ENCODE results near the gene MORC3. TPM values are rescaled to one million over a fixed set of nuclear protein-coding genes. Genes with fewer than 3 reads are reported as not detected.

The MORC3 gene
- total RNA-seq, 4 donors from 2014 or later = 29.4 to 82.5 (median 31.0) TPM

DNA sequence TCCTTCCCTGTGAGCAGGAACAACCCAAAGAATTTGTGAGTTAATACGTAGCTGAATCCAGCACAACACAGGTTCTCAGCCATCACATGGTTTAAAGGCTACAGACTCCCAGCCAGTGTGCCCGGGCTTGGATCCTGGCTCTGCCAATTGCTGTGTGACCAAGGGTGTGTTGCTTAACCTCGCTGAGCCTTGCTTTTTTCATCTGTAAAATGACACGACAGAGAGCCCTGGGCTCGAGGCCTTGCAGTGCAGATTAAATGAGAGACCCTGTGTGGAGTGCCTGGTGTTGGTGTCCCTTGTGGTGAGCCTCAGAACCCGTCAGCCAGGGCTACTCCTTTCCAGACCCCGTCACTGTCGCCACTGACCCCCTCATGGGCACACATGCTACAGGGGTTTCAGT is 104.6 kb downstream of the MORC3 start:
- H3K9me3 ChIP-seq = no peaks in the 10 kb centered on the region
- no peak overlapping the region for H3K27ac ChIP-seq
- H3K4me1 ChIP-seq = no peaks in the 10 kb centered on the region
- no peak overlapping the region for H3K4me3 ChIP-seq
- no peak for DNase-seq
- H3K36me3 ChIP-seq = no peaks in the 10 kb centered on the region
- H3K27me3 ChIP-seq = no peaks in the 10 kb centered on the region
- TF ChIP-seq, protein P1, sequence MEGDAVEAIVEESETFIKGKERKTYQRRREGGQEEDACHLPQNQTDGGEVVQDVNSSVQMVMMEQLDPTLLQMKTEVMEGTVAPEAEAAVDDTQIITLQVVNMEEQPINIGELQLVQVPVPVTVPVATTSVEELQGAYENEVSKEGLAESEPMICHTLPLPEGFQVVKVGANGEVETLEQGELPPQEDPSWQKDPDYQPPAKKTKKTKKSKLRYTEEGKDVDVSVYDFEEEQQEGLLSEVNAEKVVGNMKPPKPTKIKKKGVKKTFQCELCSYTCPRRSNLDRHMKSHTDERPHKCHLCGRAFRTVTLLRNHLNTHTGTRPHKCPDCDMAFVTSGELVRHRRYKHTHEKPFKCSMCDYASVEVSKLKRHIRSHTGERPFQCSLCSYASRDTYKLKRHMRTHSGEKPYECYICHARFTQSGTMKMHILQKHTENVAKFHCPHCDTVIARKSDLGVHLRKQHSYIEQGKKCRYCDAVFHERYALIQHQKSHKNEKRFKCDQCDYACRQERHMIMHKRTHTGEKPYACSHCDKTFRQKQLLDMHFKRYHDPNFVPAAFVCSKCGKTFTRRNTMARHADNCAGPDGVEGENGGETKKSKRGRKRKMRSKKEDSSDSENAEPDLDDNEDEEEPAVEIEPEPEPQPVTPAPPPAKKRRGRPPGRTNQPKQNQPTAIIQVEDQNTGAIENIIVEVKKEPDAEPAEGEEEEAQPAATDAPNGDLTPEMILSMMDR (IDR thresholded peaks at IDR 0.05) = no peak
- no peak for TF ChIP-seq POLR2A (IDR thresholded peaks at IDR 0.05)

DNA sequence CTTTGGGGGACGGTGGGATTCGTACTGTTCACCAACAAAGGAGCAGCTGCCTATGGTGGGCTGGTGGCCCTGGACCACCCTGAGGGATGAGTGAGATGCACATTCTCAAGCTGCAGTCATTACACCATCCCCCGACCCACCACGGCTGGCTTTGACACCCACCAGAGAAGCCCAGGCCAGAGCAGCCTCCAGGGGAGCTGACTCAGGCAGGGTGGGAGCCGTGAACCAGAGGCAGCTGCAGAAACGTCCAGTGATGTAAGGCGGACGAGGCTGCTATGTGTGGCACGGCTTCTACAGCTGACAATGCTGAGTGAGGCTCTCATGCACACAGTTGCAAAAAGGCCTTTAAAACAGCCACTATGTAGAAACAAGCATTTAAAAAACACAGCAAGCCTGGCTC is 105.3 kb downstream of the MORC3 start:
- no peaks in the 10 kb centered on the region for H3K27me3 ChIP-seq
- TF ChIP-seq POLR2A (IDR thresholded peaks at IDR 0.05) = no peak
- TF ChIP-seq, protein P1 (IDR thresholded peaks at IDR 0.05) = no peak
- DNase-seq = no peak
- no peaks in the 10 kb centered on the region for H3K9me3 ChIP-seq
- H3K4me1 ChIP-seq = no peaks in the 10 kb centered on the region
- no peaks in the 10 kb centered on the region for H3K36me3 ChIP-seq
- H3K27ac ChIP-seq = no peak overlapping the region
- no peak overlapping the region for H3K4me3 ChIP-seq

Small RNA genes within 50 kb of the gene (small RNA-seq; reads per million reads assigned to genes)
- gene ATP5MFP1 = 0 reads per million in 2 donors

Other genes with a start within 250 kb of the MORC3 start
- gene CBR3, start 185.1 kb upstream of the MORC3 start, total RNA-seq = 1 to 10 TPM in 3 of 4 donors, not detected in 1; 2.7 to 5.1 (median 3.2) TPM
- gene DOP1B, start 163.4 kb upstream of the MORC3 start, total RNA-seq = 10 to 100 TPM; 40.4 to 97.6 (median 69.8) TPM
- gene CHAF1B, start 65.2 kb downstream of the MORC3 start, total RNA-seq = 10 to 100 TPM in 1 of 4 donors, 1 to 10 TPM in 1, under 1 TPM in 2; 0.85 to 11.6 (median 1.3) TPM
- gene CLDN14, start 159.9 kb downstream of the MORC3 start, total RNA-seq = not detected